ENCODE data around the gene DNAJC7. TPM values are rescaled to one million over a fixed set of nuclear protein-coding genes. Genes with fewer than 3 reads are reported as not detected.

Gene DNAJC7
- total and polyA plus RNA-seq, 9 of the 15 experiments (the other 6 are each of a cell fraction or from before 2014, with no cell fraction given), result 85.8 to 262 (median 157) TPM

- TF ChIP-seq ESRRA (IDR thresholded peaks at IDR 0.05; ENCODE audit: borderline replicate concordance, low read depth) (peak; percentile 85; the same call in 1 of the 2 replicates), SRSF3 (IDR thresholded peaks at IDR 0.05; ENCODE audit: insufficient read depth, low read length) (no peak), EP300 (IDR thresholded peaks at IDR 0.05; ENCODE audit: low read length) (peak; percentile 82), BRCA1 (IDR thresholded peaks at IDR 0.05) (no peak), BRCA1 (CRISPR knock-in tag; IDR thresholded peaks at IDR 0.05) (no peak), ZHX1 (conservative IDR thresholded peaks at IDR 0.05; ENCODE audit: low read length) (no peak), GATAD2A (IDR thresholded peaks at IDR 0.05) (no peak), AFF1 (IDR thresholded peaks at IDR 0.05; ENCODE audit: low read depth in 1 of 2, partially characterized antibody in 2 of 2) (peak in 1 of 2 experiments; percentile 42), ILF3 (IDR thresholded peaks at IDR 0.05; ENCODE audit: borderline replicate concordance) (no peak), NR4A1 (CRISPR knock-in tag; IDR thresholded peaks at IDR 0.05) (no peak), NR4A1 (tag; IDR thresholded peaks at IDR 0.05) (no peak), HMGXB4 (CRISPR knock-in tag; IDR thresholded peaks at IDR 0.05) (no peak), GTF2B (IDR thresholded peaks at IDR 0.05; ENCODE audit: extremely low read depth, insufficient read length) (no peak), THRA (IDR thresholded peaks at IDR 0.05) (no peak), ZNF785 (CRISPR knock-in tag; IDR thresholded peaks at IDR 0.05) (no peak)
Observed at GRCh38 chr17:42023524-42024349, 6.5 kb upstream of the DNAJC7 start (continued).
